ENCODE measurements around the gene TACC2. TPM values are rescaled to one million over a fixed set of nuclear protein-coding genes. Genes with fewer than 3 reads are reported as not detected.

Gene TACC2
- total RNA-seq, 3 donors from 2014 or later: 26.1 to 30.5 (median 28.5) TPM

DNA sequence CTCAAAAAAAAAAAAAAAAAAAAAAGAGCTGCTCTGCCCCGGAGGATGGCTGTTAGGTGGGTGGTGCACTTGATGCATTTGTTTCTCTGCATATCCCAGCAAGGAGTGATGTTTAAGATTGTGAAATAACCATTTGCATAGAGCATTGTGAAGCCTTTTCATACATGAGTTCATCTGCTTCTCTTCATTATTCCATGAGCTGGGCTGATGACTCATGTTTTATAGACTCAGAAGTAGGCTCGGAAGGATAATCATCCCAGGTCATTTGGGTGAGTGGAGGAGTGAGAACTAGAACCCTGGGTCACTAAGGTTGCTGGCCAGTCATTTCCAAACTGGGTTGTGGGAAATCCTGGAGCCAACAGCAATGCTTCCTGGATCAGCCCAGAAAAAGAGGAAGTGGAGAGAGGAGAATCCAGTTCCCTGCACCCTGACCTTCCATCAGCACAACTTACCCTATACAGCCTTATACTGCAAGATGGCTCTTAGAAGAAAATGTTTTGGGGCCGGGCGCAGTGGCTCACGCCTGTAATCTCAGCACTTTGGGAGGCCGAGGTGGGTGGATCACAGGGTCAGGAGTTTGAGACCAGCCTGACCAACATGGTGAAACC, 45.3 kb downstream of the TACC2 start:
- H3K27me3 ChIP-seq: no peaks in the 10 kb centered on the region
- TF ChIP-seq POLR2A (IDR thresholded peaks at IDR 0.05) (no peak), POLR2AphosphoS5 (IDR thresholded peaks at IDR 0.05) (no peak)
- TF ChIP-seq, protein P1, sequence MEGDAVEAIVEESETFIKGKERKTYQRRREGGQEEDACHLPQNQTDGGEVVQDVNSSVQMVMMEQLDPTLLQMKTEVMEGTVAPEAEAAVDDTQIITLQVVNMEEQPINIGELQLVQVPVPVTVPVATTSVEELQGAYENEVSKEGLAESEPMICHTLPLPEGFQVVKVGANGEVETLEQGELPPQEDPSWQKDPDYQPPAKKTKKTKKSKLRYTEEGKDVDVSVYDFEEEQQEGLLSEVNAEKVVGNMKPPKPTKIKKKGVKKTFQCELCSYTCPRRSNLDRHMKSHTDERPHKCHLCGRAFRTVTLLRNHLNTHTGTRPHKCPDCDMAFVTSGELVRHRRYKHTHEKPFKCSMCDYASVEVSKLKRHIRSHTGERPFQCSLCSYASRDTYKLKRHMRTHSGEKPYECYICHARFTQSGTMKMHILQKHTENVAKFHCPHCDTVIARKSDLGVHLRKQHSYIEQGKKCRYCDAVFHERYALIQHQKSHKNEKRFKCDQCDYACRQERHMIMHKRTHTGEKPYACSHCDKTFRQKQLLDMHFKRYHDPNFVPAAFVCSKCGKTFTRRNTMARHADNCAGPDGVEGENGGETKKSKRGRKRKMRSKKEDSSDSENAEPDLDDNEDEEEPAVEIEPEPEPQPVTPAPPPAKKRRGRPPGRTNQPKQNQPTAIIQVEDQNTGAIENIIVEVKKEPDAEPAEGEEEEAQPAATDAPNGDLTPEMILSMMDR (IDR thresholded peaks at IDR 0.05): no peak
- H3K4me3 ChIP-seq: no peak overlapping the region
- no peak overlapping the region for H3K27ac ChIP-seq
- no peaks in the 10 kb centered on the region for H3K36me3 ChIP-seq
- intact Hi-C loops (cut with DNase I; ENCODE audit: low total_unique reads): no loop called here
- DNase-seq (ENCODE audit: low spot score in 2 of 2): no peak
- no peaks in the 10 kb centered on the region for H3K4me1 ChIP-seq
- no peaks in the 10 kb centered on the region for H3K9me3 ChIP-seq

DNA sequence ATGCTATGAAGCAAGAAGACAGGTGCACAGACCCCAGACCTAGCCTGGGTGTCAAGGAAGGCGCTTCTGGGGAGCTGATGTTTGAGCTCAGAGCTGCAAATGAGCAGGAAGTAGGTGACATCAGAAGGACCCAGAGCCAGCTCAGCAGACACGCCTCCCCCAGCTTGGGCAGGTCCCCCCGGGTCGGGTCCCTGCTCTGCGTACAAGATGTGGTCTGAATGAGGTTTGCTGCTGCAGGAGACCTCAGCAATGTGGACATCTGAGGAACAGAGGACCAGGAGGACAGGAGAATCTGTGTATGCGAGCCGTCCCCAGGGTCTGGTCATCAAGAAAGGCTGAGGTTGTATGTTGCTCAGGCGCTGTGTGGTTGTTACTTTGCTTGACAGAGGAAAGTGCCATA, 51.8 kb downstream of the TACC2 start:
- no peaks in the 10 kb centered on the region for H3K4me1 ChIP-seq
- no peak for DNase-seq (ENCODE audit: low spot score in 2 of 2)
- H3K4me3 ChIP-seq: no peak overlapping the region
- intact Hi-C loops (cut with DNase I; ENCODE audit: low total_unique reads): no loop called here
- no peaks in the 10 kb centered on the region for H3K36me3 ChIP-seq
- no peaks in the 10 kb centered on the region for H3K9me3 ChIP-seq
- H3K27me3 ChIP-seq: no peaks in the 10 kb centered on the region
- TF ChIP-seq, protein P1 (IDR thresholded peaks at IDR 0.05): no peak
- TF ChIP-seq POLR2A (IDR thresholded peaks at IDR 0.05): no peak
- TF ChIP-seq POLR2AphosphoS5 (IDR thresholded peaks at IDR 0.05): no peak
- no peak overlapping the region for H3K27ac ChIP-seq

DNA sequence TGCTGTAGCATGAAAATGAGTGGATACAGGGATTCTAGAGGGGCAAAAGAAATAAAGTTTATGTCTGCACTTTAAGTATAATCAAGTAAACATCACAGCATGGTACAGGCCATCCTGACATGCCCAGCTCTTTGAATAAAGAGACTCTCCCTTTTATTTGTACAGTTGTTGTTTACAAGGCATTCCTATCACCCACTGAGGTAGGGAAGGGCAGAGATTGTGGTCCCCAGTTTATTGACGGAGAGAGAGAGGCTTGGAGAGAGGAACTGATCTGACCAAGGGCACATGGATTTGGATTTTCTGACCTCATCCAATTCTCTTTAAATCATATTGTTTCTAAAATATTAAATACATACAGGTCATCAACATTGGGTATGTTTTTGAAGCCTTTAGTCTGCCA, 53.9 kb downstream of the TACC2 start:
- Histone ChIP-seq H3K27me3 (no peaks in the 10 kb centered on the region), H3K27ac (no peak overlapping the region), H3K4me3 (no peak overlapping the region), H3K36me3 (no peaks in the 10 kb centered on the region), H3K4me1 (no peaks in the 10 kb centered on the region), H3K9me3 (no peaks in the 10 kb centered on the region)
- intact Hi-C loops (cut with DNase I; ENCODE audit: low total_unique reads): no loop called here
- TF ChIP-seq POLR2A (IDR thresholded peaks at IDR 0.05) (no peak), POLR2AphosphoS5 (IDR thresholded peaks at IDR 0.05) (no peak)
- TF ChIP-seq, protein P1 (IDR thresholded peaks at IDR 0.05): no peak
- no peak for DNase-seq (ENCODE audit: low spot score in 2 of 2)

GRCh38 chr10:122044045-122044661, 55.2 kb downstream of the TACC2 start:
- DNase-seq (ENCODE audit: low spot score in 2 of 2): no peak
- Histone ChIP-seq H3K9me3 (no peaks in the 10 kb centered on the region), H3K4me1 (no peaks in the 10 kb centered on the region), H3K36me3 (no peaks in the 10 kb centered on the region), H3K27ac (no peak overlapping the region), H3K4me3 (no peak overlapping the region), H3K27me3 (no peaks in the 10 kb centered on the region)
- intact Hi-C loops (cut with DNase I; ENCODE audit: low total_unique reads): no loop called here
- TF ChIP-seq POLR2A (IDR thresholded peaks at IDR 0.05): no peak
- TF ChIP-seq, protein P1 (IDR thresholded peaks at IDR 0.05): no peak
- TF ChIP-seq POLR2AphosphoS5 (IDR thresholded peaks at IDR 0.05): no peak

DNA sequence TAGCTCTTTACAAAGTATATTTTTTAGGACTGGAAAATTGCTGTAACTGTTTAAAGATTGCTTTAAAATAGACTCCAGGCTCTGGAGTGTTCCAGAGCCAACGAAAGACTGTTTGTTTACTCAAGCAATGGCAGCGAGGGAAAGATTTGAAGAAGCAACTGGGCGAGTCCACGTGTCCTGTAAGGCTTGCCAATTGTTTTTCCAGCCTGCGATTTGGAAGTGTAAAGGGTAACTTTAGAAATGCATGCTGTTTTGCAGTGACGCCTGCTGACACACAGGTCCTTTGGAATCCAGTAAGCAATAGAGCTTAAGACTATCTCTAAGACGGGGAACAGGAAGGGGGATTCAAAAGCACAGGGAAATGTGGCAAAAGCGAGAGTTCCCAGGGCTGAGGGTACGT, 55.8 kb downstream of the TACC2 start:
- Histone ChIP-seq H3K4me1 (no peaks in the 10 kb centered on the region), H3K4me3 (no peak overlapping the region), H3K27me3 (no peaks in the 10 kb centered on the region), H3K9me3 (no peaks in the 10 kb centered on the region), H3K27ac (no peak overlapping the region), H3K36me3 (no peaks in the 10 kb centered on the region)
- no peak for TF ChIP-seq POLR2AphosphoS5 (IDR thresholded peaks at IDR 0.05)
- TF ChIP-seq, protein P1 (IDR thresholded peaks at IDR 0.05): no peak
- TF ChIP-seq POLR2A (IDR thresholded peaks at IDR 0.05): no peak
- intact Hi-C loops (cut with DNase I; ENCODE audit: low total_unique reads): no loop called here
- no peak for DNase-seq (ENCODE audit: low spot score in 2 of 2)
